T-helper 2 cell (primary cell): Measurements from ENCODE around the gene PPP2R5B.
A peak's percentile ranks its signal among the peaks of the same experiment; 100 is the strongest.
"Not testable (repeated sequence)": the region's sequence is repeated elsewhere in the genome, so short reads cannot be mapped to it uniquely, and the experiment has no call there.

ENCODE experiments used
- DNase-seq, 5 experiments: peaks; one replicate each; pipeline versions ENCODE4 v3.0.0 to v3.0.0-alpha.2; 2012 to 2022

Gene PPP2R5B

DNA sequence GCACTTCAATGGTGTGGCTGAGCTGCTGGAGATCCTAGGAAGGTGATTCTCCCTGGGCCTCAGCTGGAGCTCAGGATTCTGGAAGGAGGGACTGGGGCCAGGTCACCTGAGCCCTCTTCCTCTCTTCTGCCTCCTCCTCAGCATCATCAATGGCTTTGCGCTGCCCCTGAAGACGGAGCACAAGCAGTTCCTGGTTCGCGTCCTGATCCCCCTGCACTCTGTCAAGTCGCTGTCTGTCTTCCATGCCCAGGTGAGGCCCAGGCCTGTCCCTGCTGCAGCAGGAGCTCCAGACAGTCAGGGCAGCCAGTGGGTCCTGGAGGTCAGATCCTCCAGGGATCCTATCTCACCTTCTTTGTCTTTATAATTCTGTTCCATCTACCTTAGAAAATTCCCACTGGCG lies 5.9 kb downstream of the PPP2R5B start:
- no peak for DNase-seq

DNA sequence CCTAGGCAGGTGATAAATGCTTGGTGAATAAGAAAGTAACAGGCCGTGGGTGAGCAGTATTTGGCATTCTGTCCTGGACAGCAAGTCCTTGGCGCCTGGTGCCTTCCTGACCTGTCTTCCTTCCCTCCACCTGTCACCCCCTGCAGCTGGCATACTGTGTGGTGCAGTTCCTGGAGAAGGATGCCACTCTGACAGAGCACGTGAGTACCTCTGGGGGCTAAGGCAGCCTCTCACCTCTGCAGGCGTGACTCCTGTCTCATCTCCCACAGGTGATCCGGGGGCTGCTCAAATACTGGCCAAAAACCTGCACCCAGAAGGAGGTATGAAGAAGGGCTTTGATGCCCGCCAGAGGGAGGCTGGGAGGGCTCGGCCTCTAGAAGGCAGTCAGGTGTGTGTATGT lies 6.8 kb downstream of the PPP2R5B start:
- DNase-seq, result no peak

DNA sequence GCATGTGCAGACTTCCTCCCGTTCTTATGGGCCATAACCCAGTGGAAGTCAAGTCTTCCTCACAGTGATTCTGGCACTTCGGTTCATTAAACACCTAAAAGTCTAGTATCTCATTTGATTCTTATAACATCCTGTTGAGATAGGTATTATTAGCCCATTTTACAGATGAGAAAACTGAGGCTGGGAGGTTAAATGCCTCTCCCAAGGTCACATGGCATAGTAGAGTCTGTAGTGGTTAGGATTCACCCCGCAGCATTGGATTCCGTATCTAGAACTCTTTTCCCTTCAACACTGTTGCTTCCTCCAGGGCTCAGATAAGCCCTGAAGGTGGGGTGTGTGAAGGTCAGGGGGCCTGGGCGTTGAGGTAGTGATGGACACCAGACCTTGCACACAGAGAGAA lies 7.8 kb downstream of the PPP2R5B start:
- no peak for DNase-seq

DNA sequence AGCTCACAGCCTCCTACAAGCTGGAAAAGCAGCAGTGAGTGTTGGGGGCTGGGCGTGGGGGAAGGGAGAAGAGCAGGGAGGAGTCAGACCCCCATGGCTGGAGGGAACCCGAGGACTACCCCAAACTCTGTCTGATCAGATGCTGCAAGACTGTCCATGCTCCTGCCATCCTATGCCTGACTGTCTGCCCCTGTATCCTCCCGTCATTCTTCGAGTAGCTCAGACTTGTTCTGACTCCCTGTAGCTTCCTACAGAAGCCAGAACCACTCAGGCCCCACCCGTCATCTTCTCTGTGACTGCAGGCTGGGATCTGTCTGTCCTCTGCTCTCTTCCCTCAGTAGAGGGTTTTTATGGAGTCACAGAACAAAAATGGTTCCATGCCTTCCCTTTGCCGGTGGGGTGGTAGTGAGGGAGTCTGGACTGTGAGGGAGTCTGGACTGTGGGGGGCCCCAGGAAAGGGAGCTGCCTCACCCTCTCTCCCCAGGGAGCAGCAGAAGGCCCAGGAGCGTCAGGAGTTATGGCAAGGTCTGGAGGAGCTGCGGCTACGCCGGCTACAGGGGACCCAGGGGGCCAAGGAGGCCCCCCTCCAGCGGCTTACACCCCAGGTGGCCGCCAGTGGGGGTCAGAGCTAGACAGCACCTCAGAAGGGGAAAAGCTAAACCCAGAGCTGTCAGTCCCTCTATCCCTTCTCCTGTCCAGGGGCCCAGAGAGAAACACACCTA lies 8.9 kb downstream of the PPP2R5B start:
- no peak for DNase-seq

DNA sequence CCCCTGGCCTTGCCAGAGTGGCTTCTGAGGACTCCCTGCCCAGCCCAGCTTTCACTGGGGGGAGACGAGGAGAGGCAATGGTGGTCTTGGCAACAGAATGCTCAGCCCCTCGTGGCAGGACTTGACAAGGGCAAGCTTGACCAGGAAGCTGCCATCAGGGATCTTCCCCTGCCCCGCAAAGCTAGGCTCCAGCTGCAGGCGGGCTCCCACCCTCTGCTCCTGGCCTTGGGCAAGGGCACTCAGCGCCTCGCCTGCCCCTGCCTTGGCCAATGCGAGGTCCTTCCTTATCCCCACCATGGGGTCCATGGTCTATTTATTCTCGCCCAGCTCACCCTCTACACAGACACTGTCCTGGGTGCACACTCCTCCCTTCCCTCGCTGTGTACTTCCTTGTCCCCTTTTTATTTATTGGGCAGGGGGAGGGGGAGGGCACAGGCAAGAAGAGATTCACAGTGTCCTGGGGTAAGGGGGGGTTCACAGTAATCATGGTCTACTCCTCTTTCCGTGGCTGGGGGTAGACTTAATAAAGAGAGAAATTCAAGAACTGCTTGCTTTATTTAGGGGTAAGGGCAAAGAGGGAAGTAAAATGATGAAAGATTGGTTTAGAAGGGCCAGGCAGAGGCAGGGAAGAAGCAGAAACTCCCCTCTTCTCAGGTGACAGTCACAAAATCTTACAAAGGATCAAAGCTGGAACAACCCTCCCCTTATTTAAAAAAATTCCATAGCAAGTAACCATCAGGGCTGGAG lies 9.6 kb downstream of the PPP2R5B start:
- no peak for DNase-seq

DNA sequence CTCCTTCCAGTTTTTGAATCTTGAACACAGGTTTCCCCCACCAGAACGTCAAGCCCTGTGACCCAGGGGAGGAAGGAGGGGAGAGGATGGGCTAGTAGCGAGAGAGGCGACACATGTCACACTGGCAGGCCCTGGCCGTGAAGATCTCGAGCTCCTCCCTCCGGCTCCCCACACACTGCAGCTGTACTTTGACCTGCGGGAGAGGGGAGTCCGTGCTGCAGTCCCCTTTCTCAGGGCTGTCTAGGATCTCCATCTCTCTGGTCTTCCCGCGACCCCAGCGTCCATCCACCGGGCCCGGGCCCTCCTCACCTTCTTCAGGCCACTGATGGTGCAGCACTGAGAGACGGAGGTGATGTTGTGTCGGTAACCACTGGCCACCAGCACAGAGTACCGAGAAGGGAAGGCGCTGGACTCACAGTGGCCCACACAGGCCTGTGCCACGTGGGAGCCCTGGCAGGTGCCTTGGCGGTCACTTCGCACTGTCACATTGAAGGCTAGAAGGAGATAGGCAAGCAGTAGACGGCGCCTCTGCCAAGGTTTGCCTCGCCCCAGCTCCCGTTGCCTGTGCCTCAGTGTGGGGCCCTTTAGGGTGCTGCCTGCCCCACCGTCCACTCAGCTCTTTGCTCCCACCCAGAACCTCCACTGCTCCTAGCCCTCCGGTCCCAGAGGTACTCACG lies 10.3 kb downstream of the PPP2R5B start:
- no peak for DNase-seq

DNA sequence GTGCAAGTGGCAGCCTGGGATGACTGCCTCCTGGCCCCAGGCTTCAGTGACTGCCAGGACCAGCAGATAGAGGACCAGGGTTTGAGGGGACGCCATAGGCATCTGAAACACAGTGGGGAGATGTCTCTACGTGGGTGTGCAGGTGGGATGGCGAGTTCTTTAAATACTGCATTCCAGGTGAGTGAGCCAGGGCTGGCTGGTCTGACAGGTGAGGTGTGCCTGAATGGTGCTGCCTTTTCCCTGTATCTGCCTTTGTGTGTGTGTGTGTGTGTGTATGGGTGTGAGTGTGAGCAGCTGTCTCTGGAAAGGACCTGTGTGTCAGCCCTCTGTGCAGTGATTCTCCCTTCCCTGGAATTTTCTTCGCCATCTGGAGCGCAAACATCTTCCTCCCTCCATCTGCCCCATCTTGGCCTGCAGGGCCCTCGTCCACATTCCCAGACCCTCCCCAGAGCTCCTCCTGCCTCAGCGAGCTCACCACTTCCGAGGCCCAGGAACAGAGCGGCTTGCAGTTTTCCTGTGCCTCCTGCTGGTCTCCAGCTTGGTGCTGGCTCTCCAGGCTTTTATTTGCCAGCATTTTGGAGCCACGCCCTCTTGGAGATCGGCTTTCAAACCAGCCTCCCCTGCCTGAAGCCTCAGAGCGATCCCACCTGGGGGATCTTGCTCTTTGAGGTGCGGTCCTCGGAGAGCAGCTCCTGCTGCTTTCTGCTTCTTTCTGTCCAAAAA lies 11.0 kb downstream of the PPP2R5B start, which contains the start of gene GPHA2:
GPHA2 (minus strand) TSS at position 535 of the 723 bp plus-strand sequence; CDS start at position 102, 433 bp downstream.
- DNase-seq, result no peak

DNA sequence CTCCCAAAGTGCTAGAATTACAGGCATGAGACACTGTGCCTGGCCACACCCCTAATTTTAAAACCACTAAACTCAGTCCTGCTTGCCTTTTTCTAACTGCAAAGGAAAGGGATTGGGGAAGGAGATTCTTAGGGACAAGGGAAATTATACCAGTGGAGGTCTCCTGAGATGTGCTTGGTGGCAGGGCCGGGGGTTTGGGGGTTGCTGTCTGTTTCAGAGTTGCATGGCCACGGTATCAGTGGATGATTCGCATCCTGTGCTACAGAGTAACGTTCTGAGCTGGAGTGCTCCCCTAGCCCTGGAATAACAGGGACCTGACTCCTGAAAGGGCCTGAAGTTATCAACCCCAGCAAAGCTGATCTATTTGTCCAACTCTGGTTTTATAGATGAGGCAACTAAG lies 12.1 kb downstream of the PPP2R5B start:
- no peak for DNase-seq

DNA sequence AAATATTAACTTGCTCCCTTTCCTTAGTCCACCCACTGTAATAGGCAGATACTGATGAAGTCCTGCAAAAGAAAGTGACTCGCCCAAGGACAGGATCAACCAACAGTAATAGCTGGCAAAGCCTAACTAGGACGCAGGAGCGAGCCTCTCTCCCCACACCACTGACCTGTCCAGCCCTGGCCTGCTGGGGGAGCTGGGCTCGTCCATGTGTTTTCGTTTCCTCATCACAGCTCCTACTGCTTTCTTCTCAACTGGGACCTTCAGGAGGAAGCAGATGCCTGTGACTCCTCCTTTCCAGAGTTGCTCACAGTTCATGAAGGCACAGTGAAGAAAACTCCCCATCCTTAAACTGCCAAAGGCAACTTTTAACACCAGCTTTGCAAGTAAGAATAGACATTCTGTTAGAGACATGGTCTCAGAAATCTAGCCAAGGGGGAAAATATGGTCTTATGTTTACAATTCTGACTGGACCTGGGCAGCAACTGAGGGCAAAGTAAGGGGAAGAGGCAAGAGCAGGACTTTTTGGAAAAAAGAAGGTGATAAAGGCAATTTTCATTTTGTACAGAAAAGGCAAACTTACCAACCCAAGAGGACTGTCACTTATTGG lies 22.8 kb downstream of the PPP2R5B start:
- no peak for DNase-seq

DNA sequence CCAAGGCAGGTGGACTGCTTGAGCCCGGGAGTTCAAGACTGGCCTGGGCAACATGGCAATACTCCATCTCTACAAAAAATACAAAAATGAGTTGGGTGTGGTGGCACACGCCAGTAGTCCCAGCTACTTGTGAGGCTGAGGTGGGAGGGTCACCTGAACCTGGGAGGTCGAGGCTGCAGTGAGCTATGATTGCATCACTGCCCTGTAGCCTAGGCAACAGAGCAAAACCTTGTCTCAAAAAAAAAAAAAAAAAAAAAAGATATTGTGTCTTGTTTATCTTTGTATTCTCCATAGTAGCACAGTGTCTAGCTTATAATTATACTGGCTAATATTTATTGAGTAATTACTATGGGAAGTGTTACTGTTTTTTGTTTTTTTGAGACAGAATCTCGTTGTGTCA lies 27.0 kb downstream of the PPP2R5B start:
- DNase-seq, result no peak

DNA sequence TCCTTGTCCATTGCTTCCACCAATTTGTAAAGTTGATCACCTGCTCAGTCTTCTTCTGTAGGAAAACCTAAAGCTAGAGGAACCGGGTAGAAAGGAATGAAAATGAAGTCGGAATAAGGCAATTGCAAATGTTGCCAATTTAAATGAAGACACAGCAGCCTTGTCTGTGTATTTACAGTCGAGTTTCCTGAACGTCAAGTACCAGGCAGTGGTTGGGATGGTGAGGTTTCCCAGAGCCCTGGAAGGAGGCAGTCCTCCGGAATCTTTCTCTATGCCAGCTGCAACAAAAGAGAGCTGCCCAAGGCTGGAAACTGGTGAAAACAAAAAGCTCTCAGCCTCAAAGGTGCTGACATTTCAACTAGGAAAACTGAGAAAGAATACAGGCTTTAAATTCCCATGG lies 29.7 kb downstream of the PPP2R5B start:
- DNase-seq, result no peak

DNA sequence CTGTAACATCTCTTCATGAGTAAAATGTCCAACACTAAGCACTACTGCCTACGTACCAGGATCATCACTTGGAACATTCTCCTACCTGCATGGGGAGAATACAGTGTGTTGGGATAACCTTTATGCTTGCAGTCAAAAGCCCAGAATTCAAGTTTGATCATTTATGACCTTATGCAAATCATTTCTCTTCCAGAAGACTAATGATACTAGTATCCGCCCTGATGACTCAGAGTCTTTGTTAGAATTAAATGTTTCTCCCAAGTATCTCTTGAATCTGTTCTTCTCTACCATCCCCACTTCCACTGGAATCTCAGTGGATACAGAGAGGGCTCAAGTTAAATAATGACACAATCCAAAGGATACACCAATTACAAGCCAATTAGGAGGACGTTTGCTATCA lies 35.0 kb downstream of the PPP2R5B start:
- no peak for DNase-seq

DNA sequence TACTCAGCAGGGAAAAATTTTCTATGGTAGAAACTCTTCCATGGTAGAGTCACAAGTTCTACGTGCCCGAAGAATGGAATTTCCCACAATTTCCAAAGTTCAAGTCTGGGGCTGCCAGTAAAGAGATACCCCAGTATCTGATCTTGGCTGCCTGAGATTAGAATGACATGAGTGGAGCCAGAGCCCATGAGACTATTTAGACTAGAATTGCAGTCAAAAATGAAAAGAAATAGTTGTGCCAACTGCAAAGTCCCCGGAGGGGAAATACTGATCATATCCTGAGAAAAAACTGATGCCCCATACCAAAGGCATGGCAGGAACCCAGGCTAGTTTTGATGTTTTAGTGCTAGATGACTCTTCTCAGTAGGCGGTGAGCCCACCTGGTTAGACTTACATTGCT lies 36.2 kb downstream of the PPP2R5B start:
- DNase-seq, result no peak

DNA sequence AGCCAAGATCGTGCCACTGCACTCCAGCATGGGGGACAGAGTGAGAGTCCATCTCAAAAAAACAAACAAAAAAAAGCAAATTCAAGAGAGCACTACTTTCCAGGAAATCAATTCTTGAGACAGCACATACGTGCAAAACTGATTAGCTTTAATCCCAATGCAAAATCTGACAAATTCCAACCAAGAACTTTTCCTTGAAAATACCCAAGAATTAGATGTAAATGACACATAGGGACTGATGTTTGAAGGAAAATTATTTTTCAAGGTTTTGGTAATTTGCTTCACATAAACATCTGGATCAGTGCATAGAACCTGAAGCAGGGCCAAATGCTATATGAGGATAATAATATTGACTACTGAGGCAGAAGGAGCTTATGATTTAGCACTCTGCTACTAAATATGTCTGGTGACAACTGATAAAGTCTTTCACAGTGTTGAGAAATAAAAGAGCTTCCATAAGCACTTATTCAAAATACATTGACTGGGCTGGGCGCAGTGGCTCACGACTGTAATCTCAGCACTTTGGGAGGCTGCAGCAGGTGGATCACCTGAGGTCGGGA lies 38.7 kb downstream of the PPP2R5B start:
- DNase-seq, result no peak

DNA sequence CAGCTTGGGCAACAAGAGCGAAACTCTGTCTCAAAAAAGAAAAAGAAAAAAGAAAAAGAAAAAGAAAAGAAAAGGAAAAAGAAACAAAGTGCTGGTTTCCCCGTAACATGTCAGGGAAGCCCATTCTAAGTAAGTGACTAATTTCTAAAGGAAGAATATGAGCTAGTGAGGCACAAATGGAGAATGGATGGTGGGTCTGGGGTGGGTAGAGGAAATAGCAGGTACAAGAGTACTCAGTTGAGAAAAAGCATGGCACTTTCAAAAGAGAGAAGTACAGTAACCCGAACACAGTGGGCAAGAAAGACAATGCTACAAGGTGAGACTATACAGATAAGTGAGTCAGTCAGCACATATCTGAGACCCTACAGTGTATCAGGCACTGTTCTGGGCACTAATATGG lies 42.9 kb downstream of the PPP2R5B start:
- peak in 1 of 5 experiments; percentile 7 for DNase-seq

DNA sequence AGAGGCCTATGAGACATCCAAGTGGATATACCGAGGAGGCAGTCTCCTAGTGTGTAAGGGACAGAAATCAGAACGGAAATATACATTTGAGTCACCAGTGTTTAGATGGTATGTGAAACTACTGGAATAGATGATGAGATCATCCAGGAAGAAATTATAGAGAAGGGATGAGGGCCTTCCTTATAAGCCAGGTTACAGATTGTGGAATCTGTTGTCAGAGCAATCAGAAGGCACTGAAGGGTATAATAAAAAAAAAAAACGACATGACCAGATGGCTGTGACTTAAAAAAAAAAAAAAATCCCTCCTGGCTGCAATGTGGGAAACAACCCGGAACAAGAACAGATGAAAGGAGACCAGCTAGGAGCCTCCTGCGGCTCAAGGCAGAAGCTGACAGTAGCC lies 44.7 kb downstream of the PPP2R5B start:
- DNase-seq, result no peak

DNA sequence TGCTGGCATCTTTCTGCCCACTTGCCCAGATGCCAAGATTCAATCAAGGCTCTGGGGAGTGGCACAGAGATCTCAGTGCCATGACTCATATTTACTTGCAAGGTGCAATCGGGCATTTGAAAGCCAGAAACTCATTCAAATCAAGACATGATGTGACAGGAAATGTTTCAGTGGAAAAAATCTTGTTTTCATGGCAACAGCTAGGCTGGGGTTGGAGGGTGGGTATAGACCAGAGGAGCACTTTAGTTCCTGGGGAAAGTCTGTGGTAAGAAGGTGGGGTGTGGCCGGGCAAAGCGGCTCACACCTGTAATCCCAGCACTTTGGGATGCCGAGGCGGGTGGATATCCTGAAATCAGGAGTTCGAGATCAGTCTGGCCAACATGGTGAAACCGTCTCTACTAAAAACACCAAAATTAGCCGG lies 46.3 kb downstream of the PPP2R5B start:
- peak in 1 of 5 experiments; percentile 52 for DNase-seq

DNA sequence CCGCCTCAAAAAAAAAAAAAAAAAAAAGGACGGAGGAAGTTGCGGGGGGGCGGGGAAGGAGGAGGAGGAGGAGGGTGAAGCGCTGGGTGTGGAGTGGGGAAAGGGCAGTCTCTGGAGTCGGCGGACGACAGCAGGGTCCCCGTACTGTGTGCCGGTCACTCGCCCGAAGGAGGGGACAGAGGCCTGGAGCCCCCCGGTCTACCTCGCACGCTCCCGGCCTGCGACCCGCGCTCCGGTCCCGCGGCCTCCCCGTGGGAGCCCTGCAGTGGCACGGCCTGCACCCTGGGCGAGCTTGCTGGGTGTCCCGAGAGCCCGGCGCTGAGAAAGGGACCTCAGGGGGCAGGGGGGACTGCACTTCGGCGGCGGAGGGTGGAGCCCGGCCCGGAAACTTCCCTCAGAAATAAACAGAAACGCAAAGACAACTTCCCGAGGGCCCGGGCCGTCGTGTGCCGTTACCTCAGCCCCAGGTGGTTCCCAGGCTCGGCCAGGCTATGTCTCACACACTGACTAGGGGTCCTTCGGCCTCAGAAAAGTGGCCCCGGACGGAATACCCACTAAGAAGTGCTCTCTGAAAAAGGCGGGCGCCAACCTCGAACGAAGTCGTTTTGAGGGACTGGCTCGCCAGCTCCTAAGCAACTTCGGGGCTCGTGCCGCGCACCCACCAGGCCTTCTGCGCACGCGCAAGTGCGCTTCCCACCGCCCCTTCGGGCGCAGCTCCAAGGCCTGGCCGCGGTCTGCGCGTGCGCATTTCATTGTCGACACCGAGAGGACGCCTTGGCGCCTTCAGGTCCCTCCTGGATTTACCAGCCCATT lies 47.1 kb downstream of the PPP2R5B start, which contains the start of gene MAJIN:
MAJIN (minus strand) TSS at position 688 of the 813 bp plus-strand sequence. CDS start 12,703 bp downstream, outside the sequence.
- peak; percentile 72 to 86 (median 77) for DNase-seq

DNA sequence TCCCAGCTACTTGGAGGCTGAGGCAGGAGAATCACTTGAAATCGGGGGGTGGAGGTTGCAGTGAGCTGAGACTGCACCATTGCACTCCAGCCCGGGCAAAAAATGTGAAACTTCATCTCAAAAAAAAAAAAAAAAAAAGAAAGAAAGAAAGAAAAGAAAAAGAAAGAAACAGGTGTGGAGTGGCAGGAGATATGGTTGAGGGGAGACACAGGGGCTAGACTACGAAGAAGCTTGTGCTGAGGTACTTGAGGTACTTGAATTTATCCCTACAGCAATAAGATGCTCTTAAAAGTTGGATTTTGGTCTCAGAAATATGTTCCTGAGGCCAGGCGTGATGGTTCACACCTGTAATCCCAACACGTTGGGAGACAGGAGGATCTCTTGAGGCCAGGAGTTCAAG lies 49.6 kb downstream of the PPP2R5B start:
- no peak for DNase-seq

DNA sequence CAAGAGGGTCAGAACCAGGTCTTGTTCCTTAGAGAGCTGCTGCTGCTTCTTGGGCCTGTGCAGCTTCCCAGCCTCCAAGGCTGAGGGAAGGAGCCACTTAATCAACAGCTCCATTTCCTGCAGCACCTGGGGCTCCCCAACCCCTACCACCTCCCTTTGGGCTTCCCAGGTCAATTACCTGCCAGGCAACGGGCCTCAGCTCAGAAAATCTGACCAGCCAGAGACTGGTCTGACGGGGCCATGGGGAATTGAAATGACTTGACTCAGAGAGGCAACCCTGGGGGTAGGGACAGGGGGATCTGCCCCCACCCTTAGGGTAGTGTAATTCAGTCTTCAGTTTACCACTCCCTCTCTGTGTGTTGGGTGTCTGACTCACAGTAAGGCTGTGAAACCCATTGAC lies 52.2 kb downstream of the PPP2R5B start:
- DNase-seq, result no peak

DNA sequence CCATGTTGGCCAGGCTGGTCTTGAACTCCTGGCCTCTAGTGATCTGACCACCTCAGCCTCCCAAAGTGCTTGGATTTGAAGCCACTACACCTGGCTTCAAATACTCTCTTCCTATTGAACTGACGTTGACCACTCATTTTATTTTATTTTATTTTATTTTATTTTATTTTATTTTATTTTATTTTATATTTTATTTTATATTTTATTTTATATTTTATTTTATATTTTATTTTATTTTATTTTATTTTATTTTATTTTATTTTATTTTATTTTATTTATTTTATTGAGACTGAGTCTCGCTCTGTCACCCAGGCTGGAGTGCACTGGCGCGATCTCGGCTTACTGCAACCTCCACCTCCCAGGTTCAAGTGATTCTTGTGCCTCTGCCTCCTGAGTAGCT lies 58.9 kb downstream of the PPP2R5B start:
- DNase-seq, result not testable (repeated sequence)
